ENCODE data around the gene RBM39.
"Not testable (repeated sequence)": the region's sequence is repeated elsewhere in the genome, so short reads cannot be mapped to it uniquely, and the experiment has no call there.

The RBM39 gene

GRCh38 chr20:35721219-35721618 lies 20.8 kb downstream of the RBM39 start:
- H2AFZ ChIP-seq (ENCODE audit: low read depth, low read length), result no peak overlapping the region
- no peaks in the 10 kb centered on the region for H3K27me3 ChIP-seq (ENCODE audit: low read depth, low read length)
- H3K4me2 ChIP-seq (ENCODE audit: low read length), result no peak overlapping the region
- no peak overlapping the region for H3K4me3 ChIP-seq (ENCODE audit: low read length)
- H3K36me3 ChIP-seq (replicated peaks; ENCODE audit: low read depth, low read length), result peaks cover 82% of the 10 kb centered on the region
- no peak for TF ChIP-seq EZH2phosphoT487 (IDR thresholded peaks at IDR 0.05; ENCODE audit: low read depth)
- TF ChIP-seq CTCF (IDR thresholded peaks at IDR 0.05; ENCODE audit: low read depth, low read length), result no peak
- no peaks in the 10 kb centered on the region for H3K4me1 ChIP-seq (ENCODE audit: low read length)
- peaks cover 90% of the 10 kb centered on the region for H4K20me1 ChIP-seq (ENCODE audit: insufficient read depth, low read length)
- no peak overlapping the region for H3K27ac ChIP-seq (ENCODE audit: low read length)
- no peak overlapping the region for H3K9ac ChIP-seq (ENCODE audit: low read length)
- H3K79me2 ChIP-seq (ENCODE audit: low read length), result peaks cover 98% of the 10 kb centered on the region
- H3K9me3 ChIP-seq (ENCODE audit: insufficient read depth, low read length), result no peaks in the 10 kb centered on the region

GRCh38 chr20:35720165-35721123 lies 21.6 kb downstream of the RBM39 start:
- TF ChIP-seq CTCF (IDR thresholded peaks at IDR 0.05; ENCODE audit: low read depth, low read length) (no peak), EZH2phosphoT487 (IDR thresholded peaks at IDR 0.05; ENCODE audit: low read depth) (no peak)
- H2AFZ ChIP-seq (ENCODE audit: low read depth, low read length), result no peak overlapping the region
- peaks cover 97% of the 10 kb centered on the region for H3K79me2 ChIP-seq (ENCODE audit: low read length)
- H3K4me1 ChIP-seq (ENCODE audit: low read length), result no peaks in the 10 kb centered on the region
- peaks cover 81% of the 10 kb centered on the region for H3K36me3 ChIP-seq (replicated peaks; ENCODE audit: low read depth, low read length)
- no peaks in the 10 kb centered on the region for H3K27me3 ChIP-seq (ENCODE audit: low read depth, low read length)
- H3K4me3 ChIP-seq (ENCODE audit: low read length), result no peak overlapping the region
- peaks cover 88% of the 10 kb centered on the region for H4K20me1 ChIP-seq (ENCODE audit: insufficient read depth, low read length)
- H3K9ac ChIP-seq (ENCODE audit: low read length), result no peak overlapping the region
- no peak overlapping the region for H3K4me2 ChIP-seq (ENCODE audit: low read length)
- H3K27ac ChIP-seq (ENCODE audit: low read length), result no peak overlapping the region
- H3K9me3 ChIP-seq (ENCODE audit: insufficient read depth, low read length), result no peaks in the 10 kb centered on the region

- no peak overlapping the region for H3K27ac ChIP-seq (ENCODE audit: low read length)
- peaks cover 97% of the 10 kb centered on the region for H3K79me2 ChIP-seq (ENCODE audit: low read length)
- H3K4me2 ChIP-seq (ENCODE audit: low read length), result no peak overlapping the region
- H2AFZ ChIP-seq (ENCODE audit: low read depth, low read length), result no peak overlapping the region
- no peaks in the 10 kb centered on the region for H3K27me3 ChIP-seq (ENCODE audit: low read depth, low read length)
- H3K9ac ChIP-seq (ENCODE audit: low read length), result no peak overlapping the region
- H3K4me1 ChIP-seq (ENCODE audit: low read length), result no peaks in the 10 kb centered on the region
- peaks cover 89% of the 10 kb centered on the region for H4K20me1 ChIP-seq (ENCODE audit: insufficient read depth, low read length)
- peaks cover 82% of the 10 kb centered on the region for H3K36me3 ChIP-seq (replicated peaks; ENCODE audit: low read depth, low read length)
- TF ChIP-seq EZH2phosphoT487 (IDR thresholded peaks at IDR 0.05; ENCODE audit: low read depth) (no peak), CTCF (IDR thresholded peaks at IDR 0.05; ENCODE audit: low read depth, low read length) (no peak)
- no peaks in the 10 kb centered on the region for H3K9me3 ChIP-seq (ENCODE audit: insufficient read depth, low read length)
- H3K4me3 ChIP-seq (ENCODE audit: low read length), result no peak overlapping the region
These were observed 22.3 kb downstream of the RBM39 start for GRCh38 chr20:35719717-35720116.

GRCh38 chr20:35718972-35719635 lies 23.0 kb downstream of the RBM39 start:
- Histone ChIP-seq H3K27me3 (ENCODE audit: low read depth, low read length) (no peaks in the 10 kb centered on the region), H2AFZ (ENCODE audit: low read depth, low read length) (no peak overlapping the region), H3K36me3 (replicated peaks; ENCODE audit: low read depth, low read length) (peaks cover 76% of the 10 kb centered on the region), H3K9me3 (ENCODE audit: insufficient read depth, low read length) (no peaks in the 10 kb centered on the region), H3K9ac (ENCODE audit: low read length) (no peak overlapping the region), H3K79me2 (ENCODE audit: low read length) (peaks cover 97% of the 10 kb centered on the region), H4K20me1 (ENCODE audit: insufficient read depth, low read length) (peaks cover 87% of the 10 kb centered on the region), H3K4me2 (ENCODE audit: low read length) (no peak overlapping the region), H3K27ac (ENCODE audit: low read length) (no peak overlapping the region), H3K4me1 (ENCODE audit: low read length) (peaks cover under 1% of the 10 kb centered on the region; the same call in 1 of the 2 replicates), H3K4me3 (ENCODE audit: low read length) (no peak overlapping the region)
- TF ChIP-seq CTCF (IDR thresholded peaks at IDR 0.05; ENCODE audit: low read depth, low read length), result no peak
- no peak for TF ChIP-seq EZH2phosphoT487 (IDR thresholded peaks at IDR 0.05; ENCODE audit: low read depth)

- not testable (repeated sequence) for H2AFZ ChIP-seq (ENCODE audit: low read depth, low read length); H3K9me3 ChIP-seq (ENCODE audit: insufficient read depth, low read length); H3K27ac ChIP-seq (ENCODE audit: low read length); H3K4me3 ChIP-seq (ENCODE audit: low read length); H3K9ac ChIP-seq (ENCODE audit: low read length); H3K4me2 ChIP-seq (ENCODE audit: low read length); H3K27me3 ChIP-seq (ENCODE audit: low read depth, low read length); H3K4me1 ChIP-seq (ENCODE audit: low read length)
- peaks cover 86% of the 10 kb centered on the region for H4K20me1 ChIP-seq (ENCODE audit: insufficient read depth, low read length)
- H3K79me2 ChIP-seq (ENCODE audit: low read length), result peaks cover 97% of the 10 kb centered on the region
- H3K36me3 ChIP-seq (replicated peaks; ENCODE audit: low read depth, low read length), result peaks cover 76% of the 10 kb centered on the region
These were observed 23.7 kb downstream of the RBM39 start for GRCh38 chr20:35718321-35718720.
